PC-9 (cell line): ENCODE data around the gene TRPM8.

Experiments
- EZH2 ChIP-seq: fragments of 200-600 bp; sonication (generic); IDR thresholded peaks from 2 replicates; pipeline ENCODE4 v1.8.0; 2017; ENCODE audit warnings: antibody characterized with exemption, low read depth
- TF ChIP-seq, protein P1 (sequence below): fragments of 200-600 bp; sonication (generic); conservative IDR thresholded peaks from 2 replicates; pipeline ENCODE4 v1.6.1; 2017; ENCODE audit warnings: mixed run types, antibody characterized with exemption, mild to moderate bottlenecking, moderate library complexity

- TF ChIP-seq, protein P1, sequence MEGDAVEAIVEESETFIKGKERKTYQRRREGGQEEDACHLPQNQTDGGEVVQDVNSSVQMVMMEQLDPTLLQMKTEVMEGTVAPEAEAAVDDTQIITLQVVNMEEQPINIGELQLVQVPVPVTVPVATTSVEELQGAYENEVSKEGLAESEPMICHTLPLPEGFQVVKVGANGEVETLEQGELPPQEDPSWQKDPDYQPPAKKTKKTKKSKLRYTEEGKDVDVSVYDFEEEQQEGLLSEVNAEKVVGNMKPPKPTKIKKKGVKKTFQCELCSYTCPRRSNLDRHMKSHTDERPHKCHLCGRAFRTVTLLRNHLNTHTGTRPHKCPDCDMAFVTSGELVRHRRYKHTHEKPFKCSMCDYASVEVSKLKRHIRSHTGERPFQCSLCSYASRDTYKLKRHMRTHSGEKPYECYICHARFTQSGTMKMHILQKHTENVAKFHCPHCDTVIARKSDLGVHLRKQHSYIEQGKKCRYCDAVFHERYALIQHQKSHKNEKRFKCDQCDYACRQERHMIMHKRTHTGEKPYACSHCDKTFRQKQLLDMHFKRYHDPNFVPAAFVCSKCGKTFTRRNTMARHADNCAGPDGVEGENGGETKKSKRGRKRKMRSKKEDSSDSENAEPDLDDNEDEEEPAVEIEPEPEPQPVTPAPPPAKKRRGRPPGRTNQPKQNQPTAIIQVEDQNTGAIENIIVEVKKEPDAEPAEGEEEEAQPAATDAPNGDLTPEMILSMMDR = no peak
- no peak for TF ChIP-seq EZH2
Observed at GRCh38 chr2:233901367-233901766, 15.8 kb upstream of the TRPM8 start.
